Fibroblast of skin of right quadriceps (primary cell): ENCODE measurements around the gene PSG1.
"Not testable (repeated sequence)": the region's sequence is repeated elsewhere in the genome, so short reads cannot be mapped to it uniquely, and the experiment has no call there.

Experiments used
- DNase-seq: peaks from one replicate; pipeline ENCODE4 v3.0.0-alpha.2; 2013

PSG1 gene

DNA sequence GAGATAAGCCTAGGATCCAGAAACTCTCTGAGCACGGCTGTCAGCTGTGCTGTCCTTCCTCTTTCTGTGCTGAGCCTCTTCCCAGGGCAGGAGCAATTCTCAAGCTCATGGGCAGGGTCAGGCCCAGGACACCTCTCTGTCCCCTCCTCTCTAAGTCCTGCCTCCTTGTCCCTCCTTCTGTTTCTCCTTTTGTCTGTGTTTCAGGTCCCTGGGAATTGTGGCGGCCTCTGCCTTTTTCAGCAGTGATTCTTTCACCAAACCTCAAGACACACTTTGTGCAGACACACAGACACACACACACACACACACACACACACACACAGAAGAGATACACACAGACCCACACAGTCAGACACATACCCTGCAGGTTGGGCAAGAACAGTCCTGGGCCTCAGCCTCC lies at the start of gene PSG1:
TSS of gene PSG1 (minus strand) at position 101 of the 400 bp plus-strand sequence. CDS start 132 bp downstream, outside the sequence.
- DNase-seq = no peak

DNA sequence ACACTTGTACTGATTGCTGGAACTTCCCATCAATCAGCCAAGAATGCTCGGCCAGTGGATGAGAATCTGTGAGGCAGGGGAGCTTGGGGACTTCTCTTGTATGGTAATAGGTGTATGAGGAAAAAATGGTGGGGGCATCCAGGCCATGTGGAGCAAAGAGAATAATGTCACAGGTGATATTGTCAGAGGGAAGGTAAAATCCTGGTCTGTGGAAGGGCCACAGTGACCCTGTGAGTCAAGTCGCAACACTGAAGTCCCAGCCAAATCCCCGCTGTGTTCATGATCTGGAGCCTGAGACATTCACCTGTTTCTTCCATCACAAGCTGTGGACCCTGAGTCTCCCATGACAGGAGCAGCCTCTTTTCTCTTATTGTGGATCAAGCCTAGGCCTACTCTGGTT lies 49.4 kb upstream of the PSG1 start:
- DNase-seq = no peak

DNA sequence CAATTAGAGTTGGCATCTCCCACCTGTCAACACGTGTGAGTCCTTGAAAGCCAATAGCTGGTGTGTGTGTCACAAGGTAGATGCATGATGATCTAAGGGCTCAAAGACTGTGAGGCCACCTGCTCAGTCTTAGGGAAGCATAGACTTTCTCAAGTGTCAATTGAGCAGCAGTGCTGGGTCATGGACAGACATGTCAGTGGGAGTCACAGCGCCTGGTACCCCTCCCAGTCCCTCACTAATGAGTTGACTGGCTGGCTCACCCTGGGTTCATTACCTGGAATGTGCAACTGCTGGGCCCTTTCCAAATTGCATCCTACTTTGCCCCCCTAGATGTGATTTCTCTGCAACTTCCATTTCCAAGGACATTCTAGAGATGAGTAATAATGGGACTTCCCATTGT lies 47.3 kb upstream of the PSG1 start:
- DNase-seq = no peak

DNA sequence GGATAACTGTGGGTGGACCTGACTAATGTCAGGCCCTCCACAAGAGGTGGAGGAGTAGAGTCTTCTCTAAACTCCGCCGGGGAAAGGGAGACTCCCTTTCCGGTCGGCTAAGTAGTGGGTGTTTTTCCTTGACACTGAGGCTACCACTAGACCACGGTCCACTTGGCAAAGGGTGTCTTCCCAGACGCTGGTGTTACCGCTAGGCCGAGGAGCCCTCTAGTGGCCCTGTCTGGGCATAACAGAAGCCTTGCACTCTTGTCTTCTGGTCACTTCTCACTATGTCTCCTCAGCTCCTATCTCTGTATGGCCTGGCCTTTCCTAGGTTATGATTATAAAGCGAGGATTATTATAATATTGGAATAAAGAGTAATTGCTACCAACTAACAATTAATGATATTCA lies 43.6 kb upstream of the PSG1 start:
- DNase-seq = peak; percentile 34

DNA sequence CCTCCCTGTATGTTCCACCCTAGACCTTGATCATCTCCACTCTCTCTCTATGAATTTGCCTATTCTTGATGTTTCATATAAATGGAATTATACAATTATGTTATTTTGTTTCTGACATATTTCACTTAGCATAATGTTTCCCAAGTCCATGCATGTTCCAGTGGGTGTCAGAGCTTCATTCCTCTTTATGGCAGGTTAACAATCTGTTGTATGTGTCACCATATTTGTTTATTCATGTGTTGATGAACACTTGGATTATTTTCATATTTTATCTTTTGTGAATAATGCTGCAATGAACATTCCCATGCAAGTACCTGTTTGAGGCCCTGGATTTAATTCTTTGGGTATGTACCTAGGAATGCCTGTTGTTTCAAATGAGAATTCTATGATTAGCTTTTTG lies 41.5 kb upstream of the PSG1 start:
- DNase-seq = not testable (repeated sequence)

DNA sequence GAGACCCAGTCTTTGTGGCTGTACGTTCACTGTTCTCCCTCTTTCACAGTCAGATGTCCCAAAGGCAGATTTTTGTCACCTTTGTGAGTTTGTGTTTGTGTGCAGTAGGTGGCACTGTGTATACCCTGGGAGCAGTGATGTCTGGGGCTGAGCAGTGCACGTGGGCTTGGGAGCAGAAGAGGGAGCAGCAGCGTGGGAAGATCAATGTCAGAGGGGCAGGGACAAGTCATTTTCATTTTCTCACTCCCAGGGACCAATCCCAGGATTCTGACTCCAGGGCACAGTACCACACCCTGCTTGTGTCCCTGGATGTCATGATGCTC lies 40.2 kb upstream of the PSG1 start:
- DNase-seq = no peak

DNA sequence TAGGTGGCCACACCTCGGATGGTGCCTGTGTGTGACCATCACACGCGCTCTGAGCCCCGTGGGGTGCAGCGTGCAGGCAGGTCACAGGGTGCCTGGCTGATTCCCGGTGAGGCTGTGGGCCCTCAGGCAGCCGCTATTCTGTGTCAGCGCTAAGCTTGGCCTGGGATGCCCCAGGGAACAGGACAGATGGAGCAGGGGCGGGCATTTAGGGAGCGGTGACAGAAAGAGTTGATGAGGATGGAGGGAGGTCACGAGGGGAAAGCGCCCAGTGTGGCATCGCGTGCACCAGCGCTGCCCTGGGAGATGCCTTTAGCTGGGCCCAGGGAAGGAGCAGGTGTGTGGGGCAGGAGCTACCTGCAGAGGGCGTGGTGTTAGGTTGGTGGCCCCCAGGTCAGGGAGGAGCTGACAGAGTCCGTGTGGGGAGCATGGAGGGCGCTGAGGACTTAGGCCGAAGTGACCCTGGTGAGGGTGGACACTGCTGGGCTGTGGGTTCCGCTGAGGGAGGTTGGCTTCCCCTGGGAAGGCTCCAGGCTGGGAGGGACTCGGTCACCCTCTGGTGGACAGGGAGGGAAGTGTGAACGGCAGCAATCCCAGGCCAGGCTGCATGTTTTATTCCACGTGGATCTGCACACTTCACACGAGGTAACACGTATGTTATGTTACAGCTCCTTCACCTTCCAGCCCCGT lies 39.7 kb upstream of the PSG1 start:
- not testable (repeated sequence) for DNase-seq

DNA sequence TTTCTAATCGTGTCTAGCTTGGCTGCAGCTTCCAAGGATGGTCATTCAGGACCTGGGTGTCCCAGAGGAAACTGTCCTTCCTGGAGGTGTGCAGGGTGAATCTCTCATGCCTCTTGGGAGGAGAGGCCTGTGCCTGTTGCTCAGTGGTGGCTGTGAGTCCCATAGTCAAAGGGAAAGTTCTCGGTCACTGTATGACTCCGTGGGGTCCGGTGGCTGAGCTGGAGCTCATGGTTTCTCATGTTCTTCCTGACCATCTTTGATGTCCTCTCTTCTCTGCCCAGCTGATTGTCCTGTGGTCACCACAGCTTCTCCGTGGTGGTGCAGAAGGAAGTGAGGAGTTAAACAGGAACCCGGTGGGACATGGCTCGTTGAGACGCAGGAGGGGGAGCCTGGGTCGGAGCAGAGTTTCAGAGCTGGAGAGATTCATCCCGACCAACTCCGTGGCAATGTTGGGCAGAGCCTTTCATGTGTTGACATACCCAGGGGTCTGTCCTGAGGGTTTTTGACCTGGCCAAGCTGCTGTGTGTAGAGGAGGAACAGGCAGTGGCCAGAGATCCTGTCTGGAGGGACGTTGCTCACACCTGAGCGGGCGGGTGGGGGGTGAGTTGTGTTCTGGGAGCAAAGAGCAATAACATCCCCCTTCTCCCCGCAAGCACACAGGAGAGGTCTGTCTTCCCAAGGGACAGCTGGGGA lies 39.0 kb upstream of the PSG1 start:
- not testable (repeated sequence) for DNase-seq

DNA sequence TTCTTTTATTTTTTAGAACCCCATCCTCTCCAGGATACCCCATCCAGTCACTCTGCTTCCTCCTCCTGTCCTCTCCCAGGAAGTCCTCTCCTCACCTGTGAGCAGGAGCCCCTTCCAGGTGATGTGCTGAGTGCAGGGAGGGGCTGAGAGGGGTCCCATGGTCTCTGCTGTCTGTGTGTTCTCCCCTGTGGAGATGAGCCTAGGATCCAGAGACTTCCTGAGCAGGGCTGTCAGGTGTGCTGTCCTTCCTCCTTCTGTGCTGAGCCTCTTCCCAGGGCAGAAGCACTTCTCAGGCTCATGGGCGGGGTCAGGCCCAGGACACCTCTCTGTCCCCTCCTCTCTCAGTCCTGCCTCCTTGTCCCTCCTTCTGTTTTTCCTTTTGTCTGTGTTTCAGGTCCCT lies 38.1 kb upstream of the PSG1 start, which contains the start of gene PSG6:
TSS of gene PSG6 (minus strand) at position 261 of the 400 bp plus-strand sequence. CDS start at position 159, 102 bp downstream.
- DNase-seq = not testable (repeated sequence)

DNA sequence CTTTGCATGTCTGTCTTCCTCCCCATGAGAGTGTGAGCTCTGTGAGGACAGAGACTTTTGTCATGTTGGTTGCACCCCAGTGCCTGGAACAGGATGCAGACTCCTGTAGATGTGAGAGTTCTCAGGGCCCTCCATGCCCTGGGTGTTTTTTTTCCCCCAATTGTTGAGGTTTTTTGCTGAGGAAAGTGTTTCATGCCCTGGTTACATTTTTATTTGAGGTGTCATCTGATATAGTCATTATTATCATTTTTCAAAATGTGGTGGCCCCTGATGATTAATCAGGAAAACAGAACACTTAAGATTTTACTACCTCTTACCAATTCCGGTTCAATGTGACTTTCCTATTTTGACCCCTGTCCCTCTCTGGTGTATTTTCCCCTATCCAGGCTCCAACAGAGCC lies 37.4 kb upstream of the PSG1 start:
- DNase-seq = not testable (repeated sequence)

DNA sequence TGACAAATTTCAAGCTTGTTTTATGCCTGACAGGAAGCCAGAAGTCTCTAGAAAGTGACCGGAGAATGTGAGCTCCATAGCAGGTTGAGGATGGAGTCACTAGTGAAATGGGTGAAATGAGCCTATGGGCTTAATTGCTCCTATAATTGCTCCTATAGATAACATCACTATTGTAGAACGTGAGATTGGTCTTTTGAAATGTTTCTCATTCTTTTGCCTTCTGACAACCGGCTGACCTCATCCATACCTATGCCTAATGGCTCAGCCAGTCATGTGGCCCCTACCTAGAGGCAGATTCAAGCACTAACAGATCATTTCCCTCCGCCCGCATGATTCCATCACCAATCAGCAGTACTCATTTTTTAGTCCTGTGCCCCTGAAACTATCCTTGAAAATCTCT lies 34.0 kb upstream of the PSG1 start:
- not testable (repeated sequence) for DNase-seq

DNA sequence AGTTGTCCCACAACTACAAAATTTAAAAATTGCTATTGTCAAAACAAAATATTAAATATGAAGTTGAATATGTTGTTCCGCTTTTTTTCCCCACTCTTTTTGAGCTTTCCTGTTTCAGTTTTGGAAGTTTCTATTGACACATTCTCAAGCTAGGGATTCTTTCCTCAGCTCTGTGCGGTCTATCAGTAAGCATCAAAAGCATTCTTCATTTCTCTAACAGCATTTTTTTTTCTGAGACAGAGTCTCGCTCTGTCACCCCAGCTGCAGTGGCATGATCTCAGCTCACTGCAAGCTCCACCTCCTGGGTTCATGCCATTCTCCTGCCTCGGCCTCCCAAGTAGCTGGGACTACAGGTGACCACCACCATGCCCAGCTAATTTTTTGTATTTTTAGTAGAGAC lies 33.4 kb upstream of the PSG1 start:
- DNase-seq = not testable (repeated sequence)

DNA sequence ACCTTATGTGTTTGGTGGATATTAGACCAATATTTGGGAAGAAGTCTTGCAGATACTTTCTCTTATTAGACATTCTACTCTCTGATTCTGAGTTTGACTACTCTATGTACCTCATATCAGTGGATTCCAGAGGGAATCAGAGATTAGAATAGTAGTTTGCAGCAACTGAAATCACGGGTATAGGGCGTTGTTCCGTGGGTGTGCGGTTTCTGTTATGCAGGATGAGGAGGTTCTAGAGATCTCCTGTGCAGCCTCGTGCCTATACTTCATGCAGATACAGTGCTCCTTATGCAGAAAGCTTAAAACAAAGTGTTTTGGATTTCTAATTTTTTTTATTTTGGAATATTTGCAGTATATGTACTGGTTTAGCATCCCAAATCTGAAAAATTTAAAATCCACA lies 32.2 kb upstream of the PSG1 start:
- DNase-seq = not testable (repeated sequence)

DNA sequence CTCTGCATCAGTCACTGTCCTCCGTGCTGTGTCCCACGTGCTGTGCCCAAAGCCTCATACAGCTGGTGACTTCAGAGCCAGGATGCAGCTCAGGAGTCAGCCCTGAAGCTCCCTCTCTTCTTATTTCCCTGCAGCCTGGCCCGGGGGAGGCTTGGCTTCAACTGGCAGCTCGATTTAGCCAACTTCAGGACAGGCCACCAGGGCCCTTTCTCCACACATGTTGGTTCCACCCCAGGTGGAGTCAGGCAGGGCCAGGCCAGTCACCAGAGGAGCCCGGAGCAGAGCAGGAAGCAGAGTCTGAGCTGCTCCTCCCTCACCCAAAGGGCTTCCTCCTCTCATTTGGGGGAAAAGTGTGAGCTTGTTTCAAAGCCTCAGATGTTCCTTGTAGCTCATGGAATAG lies 26.6 kb upstream of the PSG1 start:
- not testable (repeated sequence) for DNase-seq

DNA sequence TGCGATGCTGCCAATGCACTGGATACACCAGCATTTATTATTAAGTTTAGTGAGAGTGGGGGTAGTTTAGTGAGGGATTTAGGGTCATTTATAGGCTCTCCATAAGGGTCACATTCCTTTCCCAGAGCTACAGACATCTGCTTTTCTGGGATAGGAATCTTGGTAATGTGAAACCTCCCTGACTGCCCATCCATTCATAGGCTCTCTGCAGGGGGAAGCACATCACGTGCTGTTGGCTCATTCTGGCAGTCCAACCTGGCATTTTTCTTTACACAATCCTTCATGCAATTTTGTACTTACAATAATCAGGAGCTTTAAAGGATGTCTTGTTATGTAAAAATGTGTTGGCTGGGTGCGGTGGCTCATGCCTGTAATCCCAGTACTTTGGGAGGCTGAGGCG lies 21.0 kb upstream of the PSG1 start:
- DNase-seq = not testable (repeated sequence)

DNA sequence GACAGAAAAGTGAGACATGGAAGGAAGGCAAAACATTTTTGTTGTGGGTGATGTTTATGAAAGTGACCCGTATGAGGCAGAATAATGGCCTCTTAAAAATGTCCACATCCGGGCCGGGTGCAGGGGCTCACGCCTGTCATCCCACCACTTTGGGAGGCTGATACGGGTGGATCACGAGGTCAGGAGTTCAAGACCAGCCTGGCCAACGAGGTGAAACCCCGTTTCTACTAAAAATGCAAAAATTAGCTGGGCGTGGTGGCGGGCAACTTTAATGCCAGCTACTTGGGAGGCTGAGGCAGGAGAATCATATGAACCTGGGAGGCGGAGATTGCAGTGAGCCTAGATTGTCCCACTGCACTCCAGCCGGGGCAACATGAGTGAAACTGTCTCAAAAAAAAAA lies 20.2 kb upstream of the PSG1 start:
- DNase-seq = not testable (repeated sequence)

DNA sequence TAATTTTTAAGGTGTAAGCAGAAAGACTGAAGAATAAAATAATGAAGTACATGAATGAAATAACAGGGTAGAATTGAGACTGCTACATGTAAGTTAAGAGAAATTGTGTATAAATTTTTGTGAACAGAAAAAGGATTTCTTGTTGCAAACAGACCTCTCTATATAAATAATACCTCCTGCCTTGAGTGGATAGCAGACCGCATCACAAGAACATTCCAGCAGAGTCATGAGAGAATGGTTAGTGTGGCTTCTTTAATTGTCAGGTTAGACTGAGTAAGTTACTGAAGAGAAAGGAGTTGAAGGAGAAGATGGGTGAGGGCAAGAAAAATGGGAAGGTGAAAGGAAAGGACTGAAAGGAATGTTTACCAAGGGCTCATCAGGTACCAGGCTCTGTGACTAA lies 19.6 kb upstream of the PSG1 start:
- not testable (repeated sequence) for DNase-seq

DNA sequence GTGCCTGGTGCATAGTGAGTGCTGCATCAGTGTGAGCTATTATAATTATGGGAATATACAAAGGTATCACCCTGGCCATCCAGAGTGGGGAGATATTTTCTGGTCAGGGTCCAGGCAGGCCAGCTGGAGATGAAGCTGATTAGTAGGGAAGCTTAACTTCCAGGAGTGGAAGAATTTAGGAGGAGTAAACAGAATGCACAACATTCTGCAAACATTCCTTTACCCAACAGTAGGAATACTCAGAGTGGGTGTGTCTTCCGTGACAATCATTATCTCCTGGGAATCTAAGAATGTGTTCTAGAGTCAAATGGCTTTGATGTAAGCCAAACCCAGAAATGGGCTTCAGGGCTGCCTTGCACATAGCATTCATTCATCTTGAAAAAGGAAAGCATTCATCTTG lies 19.1 kb upstream of the PSG1 start:
- not testable (repeated sequence) for DNase-seq

DNA sequence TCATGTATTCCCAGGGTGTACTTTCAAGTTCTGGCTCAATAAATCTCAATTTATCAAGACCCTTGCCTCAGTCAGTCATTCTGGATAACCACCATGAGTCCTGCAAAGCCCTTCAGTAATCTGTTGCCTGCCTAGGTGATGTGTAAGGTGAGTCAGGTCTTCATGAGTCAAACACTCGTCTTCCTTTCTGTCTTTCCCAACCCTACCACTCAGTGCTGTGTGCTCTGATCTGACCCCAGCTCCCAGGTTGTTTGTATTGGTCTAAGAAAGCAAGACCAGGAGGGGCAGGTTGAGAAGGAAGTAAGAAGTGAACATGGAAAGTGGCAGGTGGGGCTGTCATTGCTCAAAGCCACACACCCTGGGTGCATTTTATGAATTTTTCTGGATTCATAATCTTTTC lies 18.2 kb upstream of the PSG1 start:
- not testable (repeated sequence) for DNase-seq

DNA sequence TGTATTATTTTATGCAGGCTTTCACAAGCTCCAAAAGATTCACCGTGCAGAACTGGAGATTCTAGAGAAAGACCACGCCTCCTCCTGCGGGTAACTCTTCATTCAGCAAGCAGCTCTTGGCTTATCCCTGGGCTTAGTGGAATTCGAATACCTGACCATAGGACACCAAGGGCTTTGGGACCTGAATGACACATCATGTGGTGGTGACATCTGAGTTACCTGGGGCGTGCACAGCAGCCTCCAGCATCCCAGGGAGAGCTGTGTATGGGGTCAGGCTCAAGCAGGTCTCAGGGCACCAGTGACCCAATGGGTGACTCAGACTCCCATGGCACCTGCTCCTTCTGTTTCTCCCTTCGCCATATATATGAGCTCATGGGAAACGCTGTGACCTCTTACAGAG lies 10.9 kb upstream of the PSG1 start:
- DNase-seq = not testable (repeated sequence)

DNA sequence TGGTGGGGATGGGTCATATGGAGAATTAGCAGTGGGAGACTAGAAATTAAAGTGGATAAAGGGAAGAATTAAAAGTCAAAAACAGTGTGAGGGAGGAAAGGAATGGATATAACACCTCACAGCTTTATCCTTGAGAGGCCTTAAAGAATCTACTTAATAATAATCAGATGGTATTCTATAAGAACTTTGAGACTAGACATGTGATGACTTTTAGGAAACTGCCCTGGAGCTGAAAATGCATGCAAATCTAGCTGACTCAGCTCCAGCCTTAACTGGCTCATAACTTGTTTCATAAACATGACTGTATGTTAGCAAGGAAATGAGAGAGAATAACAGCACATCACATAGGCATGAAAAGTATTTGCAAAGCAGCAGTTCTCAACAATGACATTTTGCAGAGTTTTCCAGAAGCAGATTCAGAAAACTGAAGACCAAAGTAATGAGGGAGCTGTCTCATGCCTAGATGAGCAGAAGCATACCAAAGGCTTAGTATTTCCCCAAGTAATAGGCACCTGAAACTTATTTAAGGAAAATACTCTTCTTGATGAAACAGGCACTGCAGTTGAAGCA lies 8.4 kb upstream of the PSG1 start:
- not testable (repeated sequence) for DNase-seq

DNA sequence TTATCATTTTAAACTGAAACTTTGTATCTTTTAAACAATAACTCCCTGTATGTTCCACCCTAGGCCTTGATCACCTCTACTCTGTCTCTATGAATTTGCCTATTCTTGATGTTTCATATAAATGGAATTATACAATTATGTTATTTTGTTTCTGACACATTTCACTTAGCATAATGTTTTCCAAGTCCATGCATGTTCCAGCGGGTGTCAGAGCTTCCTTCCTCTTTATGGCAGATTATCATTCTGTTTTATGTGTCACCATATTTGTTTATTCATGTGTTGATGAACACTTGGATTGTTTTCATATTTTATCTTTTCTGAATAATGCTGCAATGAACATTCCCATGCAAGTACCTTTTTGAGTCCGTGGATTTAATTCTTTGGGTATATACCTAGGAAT lies 3.2 kb upstream of the PSG1 start:
- not testable (repeated sequence) for DNase-seq

DNA sequence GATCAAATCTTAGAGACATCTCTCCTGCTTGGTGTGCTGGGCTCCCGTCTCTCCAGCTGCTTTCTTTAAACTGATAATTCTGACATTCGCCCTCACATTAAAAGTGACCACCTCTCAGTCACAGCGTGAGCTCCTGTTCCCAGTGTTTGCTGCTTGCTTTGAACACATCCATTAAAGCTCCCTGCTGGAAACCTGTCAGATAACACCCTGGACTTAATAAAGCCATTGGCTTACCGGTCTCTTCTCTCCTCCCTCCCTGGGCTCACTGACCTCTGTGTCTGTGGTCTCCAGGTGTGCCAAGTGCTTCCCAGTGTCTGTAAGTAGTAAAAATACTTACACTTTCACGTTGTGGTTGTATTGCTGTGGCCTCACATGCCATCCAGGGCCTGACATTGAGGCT lies 2.5 kb upstream of the PSG1 start:
- DNase-seq = not testable (repeated sequence)

DNA sequence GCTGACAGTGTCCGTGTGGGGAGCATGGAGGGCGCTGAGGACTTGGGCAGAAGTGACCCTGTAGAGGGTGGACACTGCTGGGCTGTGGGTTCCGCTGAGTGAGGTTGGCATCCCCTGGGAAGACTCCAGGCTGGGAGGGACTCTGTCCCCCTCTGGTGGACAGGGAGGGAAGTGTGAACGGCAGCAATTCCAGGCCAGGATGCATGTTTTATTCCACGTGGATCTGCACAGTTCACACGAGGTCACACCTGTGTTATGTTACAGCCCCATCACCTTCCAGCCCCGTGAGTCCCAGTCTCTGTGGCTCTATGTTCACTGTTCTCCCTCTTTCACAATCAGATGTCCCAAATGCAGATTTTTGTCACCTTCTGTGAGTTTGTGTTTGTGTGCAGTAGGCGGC lies 1.8 kb upstream of the PSG1 start:
- DNase-seq = not testable (repeated sequence)
